ENCODE results near the gene CNTNAP5.

Gene CNTNAP5

GRCh38 chr2:124953921-124954320 lies 928.8 kb downstream of the CNTNAP5 start:
- no peak for DNase-seq

DNA sequence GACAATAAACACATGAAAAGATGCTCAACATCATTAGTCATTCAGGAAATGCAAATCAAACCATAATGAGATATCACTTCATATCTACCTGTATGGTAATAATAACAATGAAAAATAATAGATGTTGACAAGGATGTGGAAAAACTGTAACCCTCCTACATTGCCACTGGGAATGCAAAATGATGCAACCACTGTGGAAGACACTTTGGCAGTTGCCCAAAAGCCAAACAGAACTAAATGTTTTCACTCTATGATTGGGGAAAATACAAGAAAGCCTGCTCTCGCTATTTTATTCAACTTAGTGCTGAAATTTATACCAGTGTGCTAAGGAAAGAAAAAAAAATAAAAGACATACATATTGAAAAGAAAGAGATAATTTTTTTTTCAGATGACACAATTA lies 934.5 kb downstream of the CNTNAP5 start:
- no peak for DNase-seq

- DNase-seq, result no peak
Measured at GRCh38 chr2:124961132-124961531, 936.0 kb downstream of the CNTNAP5 start.

Measured in CD4-positive, alpha-beta T cell treated with Interleukin-15 for 1 hour (primary cell).